MM.1S (cell line): Measurements from ENCODE around the gene NR2E1.

Source experiments
- DNase-seq: peaks from one replicate; pipeline ENCODE4 v3.0.0-alpha.2; 2015
- H2AFZ ChIP-seq: fragments of 300-600 bp; sonication (generic); 2 replicates; pipeline ENCODE4 v1.6.0; 2016; ENCODE audit warnings: antibody characterized with exemption, low read length
- H3F3A ChIP-seq: fragments of 300-600 bp; sonication (generic); 2 replicates; pipeline ENCODE4 v1.6.1; 2016; ENCODE audit warnings: mild to moderate bottlenecking, antibody characterized with exemption, low read length, moderate library complexity, mixed read lengths; ENCODE audit not compliant: insufficient read depth
- H3K27ac ChIP-seq: fragments of 300-600 bp; sonication (generic); 2 replicates; pipeline ENCODE4 v1.5.1; 2016; ENCODE audit warnings: mild to moderate bottlenecking, low read length
- H3K27me3 ChIP-seq: fragments of 300-600 bp; sonication (generic); replicated peaks from 2 replicates; pipeline ENCODE4 v1.6.0; 2016; ENCODE audit warnings: low read length; ENCODE audit not compliant: insufficient read depth
- H3K36me3 ChIP-seq: fragments of 300-600 bp; sonication (generic); replicated peaks from 2 replicates; pipeline ENCODE4 v1.6.1; 2016; ENCODE audit warnings: mild to moderate bottlenecking, low read length, mixed read lengths; ENCODE audit not compliant: insufficient read depth
- H3K4me1 ChIP-seq: fragments of 300-600 bp; sonication (generic); 2 replicates; pipeline ENCODE4 v1.6.1; 2016; ENCODE audit warnings: low read length, mixed read lengths
- H3K4me2 ChIP-seq: fragments of 300-600 bp; sonication (generic); 2 replicates; pipeline ENCODE4 v1.6.0; 2016; ENCODE audit warnings: low read depth, low read length
- H3K4me3 ChIP-seq: fragments of 300-600 bp; sonication (generic); 2 replicates; pipeline ENCODE4 v1.5.1; 2016; ENCODE audit warnings: low read length, mixed read lengths
- H3K79me2 ChIP-seq: fragments of 300-600 bp; sonication (generic); 2 replicates; pipeline ENCODE4 v1.6.1; 2016; ENCODE audit warnings: mixed run types, low read length, mixed read lengths
- H3K9ac ChIP-seq: fragments of 300-600 bp; sonication (generic); 2 replicates; pipeline ENCODE4 v1.6.1; 2016; ENCODE audit warnings: low read length, mixed read lengths
- H3K9me2 ChIP-seq: fragments of 300-600 bp; sonication (generic); replicated peaks from 2 replicates; pipeline ENCODE4 v1.6.1; 2016; ENCODE audit warnings: mild to moderate bottlenecking, low read length, mixed read lengths; ENCODE audit not compliant: insufficient read depth
- H3K9me3 ChIP-seq: fragments of 300-600 bp; sonication (generic); replicated peaks from 2 replicates; pipeline ENCODE4 v1.6.1; 2016; ENCODE audit warnings: mild to moderate bottlenecking, low read length, mixed read lengths; ENCODE audit not compliant: insufficient read depth
- H4K20me1 ChIP-seq: fragments of 300-600 bp; sonication (generic); 2 replicates; pipeline ENCODE4 v1.6.1; 2016; ENCODE audit warnings: mild to moderate bottlenecking, low read length, moderate library complexity, mixed read lengths; ENCODE audit not compliant: insufficient read depth
- EZH2 ChIP-seq: fragments of 300-600 bp; sonication (generic); optimal IDR thresholded peaks from 2 replicates; pipeline ENCODE3; 2017; ENCODE audit warnings: low read depth, mild to moderate bottlenecking, antibody characterized with exemption, low read length, mixed read lengths
- EZH2phosphoT487 ChIP-seq: fragments of 300-600 bp; sonication (generic); IDR thresholded peaks from 2 replicates; pipeline ENCODE4 v1.6.1; 2018; ENCODE audit warnings: antibody characterized with exemption, low read length
- TF ChIP-seq, protein P1 (sequence below): fragments of 300-600 bp; sonication (generic); IDR thresholded peaks from 2 replicates; pipeline ENCODE4 v1.5.1; 2016; ENCODE audit warnings: antibody characterized with exemption, low read length, mixed read lengths

Gene NR2E1

DNA sequence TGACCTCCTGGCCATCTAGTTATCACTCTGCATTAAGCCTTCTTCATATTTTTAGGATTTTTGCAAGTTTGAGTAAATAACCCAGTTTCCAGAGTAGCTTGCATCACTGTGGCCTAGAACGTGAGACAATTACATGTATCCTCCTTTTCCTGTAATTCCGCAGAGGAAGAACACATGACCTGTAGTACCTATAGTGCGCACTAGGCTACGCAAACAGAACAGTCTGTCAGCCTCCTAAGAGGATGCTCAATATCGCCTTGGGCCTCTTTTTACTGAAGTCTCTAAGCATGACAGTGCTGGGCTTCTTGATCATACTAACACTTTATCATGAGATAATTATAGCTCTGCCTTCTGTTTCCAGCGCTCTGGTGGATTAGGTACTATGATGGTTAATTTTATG is 20.2 kb upstream of the NR2E1 start:
- Histone ChIP-seq H3K79me2 (no peaks in the 10 kb centered on the region), H3K27me3 (no peaks in the 10 kb centered on the region), H3K4me2 (no peak overlapping the region), H4K20me1 (no peaks in the 10 kb centered on the region), H2AFZ (no peak overlapping the region), H3K27ac (no peak overlapping the region), H3K9me3 (no peaks in the 10 kb centered on the region), H3K4me3 (no peak overlapping the region), H3K36me3 (no peaks in the 10 kb centered on the region), H3K9me2 (no peaks in the 10 kb centered on the region), H3K4me1 (peaks cover 6% of the 10 kb centered on the region; the same call in 1 of the 2 replicates), H3K9ac (no peak overlapping the region), H3F3A (no peaks in the 10 kb centered on the region)
- no peak for DNase-seq
- TF ChIP-seq EZH2 = no peak
- TF ChIP-seq, protein P1, sequence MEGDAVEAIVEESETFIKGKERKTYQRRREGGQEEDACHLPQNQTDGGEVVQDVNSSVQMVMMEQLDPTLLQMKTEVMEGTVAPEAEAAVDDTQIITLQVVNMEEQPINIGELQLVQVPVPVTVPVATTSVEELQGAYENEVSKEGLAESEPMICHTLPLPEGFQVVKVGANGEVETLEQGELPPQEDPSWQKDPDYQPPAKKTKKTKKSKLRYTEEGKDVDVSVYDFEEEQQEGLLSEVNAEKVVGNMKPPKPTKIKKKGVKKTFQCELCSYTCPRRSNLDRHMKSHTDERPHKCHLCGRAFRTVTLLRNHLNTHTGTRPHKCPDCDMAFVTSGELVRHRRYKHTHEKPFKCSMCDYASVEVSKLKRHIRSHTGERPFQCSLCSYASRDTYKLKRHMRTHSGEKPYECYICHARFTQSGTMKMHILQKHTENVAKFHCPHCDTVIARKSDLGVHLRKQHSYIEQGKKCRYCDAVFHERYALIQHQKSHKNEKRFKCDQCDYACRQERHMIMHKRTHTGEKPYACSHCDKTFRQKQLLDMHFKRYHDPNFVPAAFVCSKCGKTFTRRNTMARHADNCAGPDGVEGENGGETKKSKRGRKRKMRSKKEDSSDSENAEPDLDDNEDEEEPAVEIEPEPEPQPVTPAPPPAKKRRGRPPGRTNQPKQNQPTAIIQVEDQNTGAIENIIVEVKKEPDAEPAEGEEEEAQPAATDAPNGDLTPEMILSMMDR = no peak
- TF ChIP-seq EZH2phosphoT487 = no peak

DNA sequence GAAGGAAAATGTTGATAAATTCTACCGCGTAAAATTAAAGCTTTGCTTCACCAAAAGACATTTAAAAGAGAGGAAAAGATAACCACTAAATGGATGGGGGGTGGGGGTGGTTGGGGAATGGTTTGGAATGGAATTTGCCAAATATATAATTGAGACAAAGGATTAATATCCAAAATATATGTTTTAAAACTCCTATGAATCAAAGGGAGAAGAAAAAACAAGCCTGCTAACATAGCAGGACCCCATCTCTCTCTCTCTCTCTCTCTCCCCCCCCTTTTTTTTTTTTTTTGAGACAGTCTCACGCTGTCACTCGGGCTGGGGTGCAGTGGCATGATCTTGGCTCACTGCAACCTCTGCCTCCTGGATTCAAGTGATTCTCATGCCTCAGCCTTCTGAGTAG is 13.4 kb upstream of the NR2E1 start:
- no peaks in the 10 kb centered on the region for H3K9me2 ChIP-seq
- H3K36me3 ChIP-seq = no peaks in the 10 kb centered on the region
- H3K4me1 ChIP-seq = peaks cover 6% of the 10 kb centered on the region; the same call in 1 of the 2 replicates
- H2AFZ ChIP-seq = no peak overlapping the region
- H3K79me2 ChIP-seq = no peaks in the 10 kb centered on the region
- H3K27me3 ChIP-seq = 0 out of 2 replicates have a peak, but pooled peaks cover under 1% of the 10 kb centered on the region
- no peak overlapping the region for H3K4me3 ChIP-seq
- no peak overlapping the region for H3K9ac ChIP-seq
- H3K27ac ChIP-seq = no peak overlapping the region
- H3F3A ChIP-seq = no peaks in the 10 kb centered on the region
- no peak overlapping the region for H3K4me2 ChIP-seq
- H3K9me3 ChIP-seq = no peaks in the 10 kb centered on the region
- TF ChIP-seq EZH2 (no peak), EZH2phosphoT487 (no peak)
- TF ChIP-seq, protein P1 = no peak
- no peak for DNase-seq
- H4K20me1 ChIP-seq = no peaks in the 10 kb centered on the region

DNA sequence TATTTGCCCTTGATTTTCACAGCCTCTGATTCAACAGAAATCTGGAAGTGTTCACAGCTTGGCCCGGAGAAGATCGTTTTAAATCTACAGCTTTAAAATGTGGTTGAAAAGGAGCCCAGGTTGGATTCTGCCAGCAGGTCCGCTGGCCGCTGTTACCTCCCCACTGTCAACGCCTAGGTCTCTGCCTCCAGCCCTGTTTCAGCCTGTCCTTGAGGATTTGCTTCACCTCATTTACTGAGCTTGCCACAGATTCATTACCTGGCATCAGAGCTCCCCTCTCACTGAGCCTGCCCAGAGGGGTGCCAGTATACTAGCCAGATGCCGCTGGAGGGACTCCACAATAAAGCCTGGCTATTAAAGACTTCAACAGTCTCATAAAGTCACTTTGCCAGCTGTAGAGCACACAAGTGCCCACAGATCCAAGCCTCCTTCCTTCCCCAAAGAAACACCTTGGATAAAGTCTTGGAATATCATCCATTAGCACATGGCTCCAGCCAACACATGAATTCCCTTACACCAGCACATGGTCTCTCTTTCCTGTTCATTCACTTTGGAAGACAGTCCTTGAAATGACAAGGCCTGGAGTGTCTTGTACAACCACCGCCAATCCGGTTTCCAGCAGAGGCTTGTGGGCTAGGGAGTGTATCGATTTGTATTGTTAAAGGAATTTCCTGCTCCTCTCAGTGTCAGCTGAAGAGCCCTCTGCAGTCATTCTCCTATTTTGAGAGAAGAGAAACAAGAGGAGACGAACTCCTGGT is 9.5 kb upstream of the NR2E1 start:
- Histone ChIP-seq H3K4me1 (no peaks in the 10 kb centered on the region), H3K27ac (no peak overlapping the region), H3K27me3 (peaks cover 12% of the 10 kb centered on the region; the same call in 1 of the 2 replicates), H3K9me3 (no peaks in the 10 kb centered on the region), H2AFZ (no peak overlapping the region), H3K79me2 (no peaks in the 10 kb centered on the region), H3K4me3 (no peak overlapping the region), H3F3A (no peaks in the 10 kb centered on the region), H3K9me2 (no peaks in the 10 kb centered on the region), H3K36me3 (no peaks in the 10 kb centered on the region), H3K9ac (no peak overlapping the region), H3K4me2 (no peak overlapping the region), H4K20me1 (no peaks in the 10 kb centered on the region)
- no peak for DNase-seq
- TF ChIP-seq, protein P1 = no peak
- TF ChIP-seq EZH2 (no peak), EZH2phosphoT487 (no peak)
